Measurements from ENCODE around the gene MIDN.

DNA sequence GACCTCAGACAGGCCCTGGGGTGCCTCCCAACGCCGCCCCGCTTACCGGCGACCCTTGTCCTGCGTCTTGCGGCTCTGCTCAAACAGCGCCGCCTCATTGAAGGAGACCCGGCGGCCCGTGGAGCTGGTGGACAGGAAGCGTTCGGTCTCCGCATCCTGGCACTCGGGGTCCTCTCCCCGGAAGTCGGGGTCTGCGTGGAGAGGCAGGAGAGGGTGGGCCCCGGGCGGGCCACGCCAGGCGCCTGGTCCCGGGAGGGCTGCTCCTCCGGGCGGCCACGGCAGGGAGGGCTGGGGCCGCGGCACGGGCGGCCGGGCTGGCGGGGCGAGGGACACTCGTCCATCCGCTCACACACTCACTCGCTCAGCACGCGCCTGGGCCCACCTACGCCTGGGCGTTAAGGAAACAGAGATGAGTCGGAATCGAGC is 13.4 kb upstream of the MIDN start:
- TF ChIP-seq, protein P1, sequence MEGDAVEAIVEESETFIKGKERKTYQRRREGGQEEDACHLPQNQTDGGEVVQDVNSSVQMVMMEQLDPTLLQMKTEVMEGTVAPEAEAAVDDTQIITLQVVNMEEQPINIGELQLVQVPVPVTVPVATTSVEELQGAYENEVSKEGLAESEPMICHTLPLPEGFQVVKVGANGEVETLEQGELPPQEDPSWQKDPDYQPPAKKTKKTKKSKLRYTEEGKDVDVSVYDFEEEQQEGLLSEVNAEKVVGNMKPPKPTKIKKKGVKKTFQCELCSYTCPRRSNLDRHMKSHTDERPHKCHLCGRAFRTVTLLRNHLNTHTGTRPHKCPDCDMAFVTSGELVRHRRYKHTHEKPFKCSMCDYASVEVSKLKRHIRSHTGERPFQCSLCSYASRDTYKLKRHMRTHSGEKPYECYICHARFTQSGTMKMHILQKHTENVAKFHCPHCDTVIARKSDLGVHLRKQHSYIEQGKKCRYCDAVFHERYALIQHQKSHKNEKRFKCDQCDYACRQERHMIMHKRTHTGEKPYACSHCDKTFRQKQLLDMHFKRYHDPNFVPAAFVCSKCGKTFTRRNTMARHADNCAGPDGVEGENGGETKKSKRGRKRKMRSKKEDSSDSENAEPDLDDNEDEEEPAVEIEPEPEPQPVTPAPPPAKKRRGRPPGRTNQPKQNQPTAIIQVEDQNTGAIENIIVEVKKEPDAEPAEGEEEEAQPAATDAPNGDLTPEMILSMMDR (IDR thresholded peaks at IDR 0.05) = no peak
- no peak for TF ChIP-seq POLR2A (IDR thresholded peaks at IDR 0.05)
